ENCODE measurements around the gene MDM2.
"Not testable (repeated sequence)": the region's sequence is repeated elsewhere in the genome, so short reads cannot be mapped to it uniquely, and the experiment has no call there.

The MDM2 gene

DNA sequence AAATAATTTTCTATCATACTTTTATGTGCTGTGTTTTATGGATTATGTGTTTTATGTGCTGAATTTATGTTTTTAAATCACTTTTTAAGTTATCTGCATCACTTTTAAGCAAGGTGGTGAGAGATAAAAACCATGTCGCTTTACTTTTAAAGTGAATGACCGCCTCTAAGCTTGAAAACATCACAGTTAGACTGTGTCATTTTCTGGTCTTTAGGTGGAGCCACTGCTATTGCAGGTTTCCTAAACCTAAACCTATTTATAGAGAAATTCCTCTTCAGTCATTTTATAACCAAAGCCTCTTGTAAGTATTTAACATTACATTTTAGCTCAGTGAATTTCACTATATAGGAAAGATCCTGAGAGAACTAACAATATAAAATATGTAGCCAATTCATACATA lies 21.0 kb upstream of the MDM2 start:
- DNase-seq = no peak

DNA sequence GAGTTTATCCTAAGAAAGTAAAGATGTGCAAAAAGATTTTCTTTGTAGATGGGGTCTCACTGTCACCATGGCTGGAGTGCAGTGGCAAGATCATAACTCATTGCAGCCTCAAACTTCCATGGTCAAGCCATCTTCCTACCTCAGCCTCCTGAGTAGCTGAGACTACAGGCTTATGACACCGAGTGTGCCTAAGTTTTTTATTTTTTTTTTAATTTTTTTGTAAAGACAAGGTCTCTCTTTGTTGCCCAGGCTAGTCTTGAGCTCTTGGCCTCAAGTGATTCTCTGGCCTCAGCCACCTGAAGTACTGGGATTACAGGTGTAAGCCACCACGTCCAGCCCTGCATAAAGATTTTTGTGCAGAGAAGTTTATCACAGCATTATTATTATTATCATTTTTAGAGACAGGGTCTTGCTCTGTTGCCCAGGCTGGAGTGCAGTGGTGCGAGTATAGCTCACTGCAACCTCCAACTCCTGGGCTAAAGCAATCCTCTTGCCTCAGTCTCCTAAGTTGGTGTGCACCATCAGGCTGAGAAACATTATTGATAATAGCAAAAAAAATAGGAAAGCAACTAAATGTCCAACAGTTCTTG lies 19.3 kb upstream of the MDM2 start:
- no peak for DNase-seq

DNA sequence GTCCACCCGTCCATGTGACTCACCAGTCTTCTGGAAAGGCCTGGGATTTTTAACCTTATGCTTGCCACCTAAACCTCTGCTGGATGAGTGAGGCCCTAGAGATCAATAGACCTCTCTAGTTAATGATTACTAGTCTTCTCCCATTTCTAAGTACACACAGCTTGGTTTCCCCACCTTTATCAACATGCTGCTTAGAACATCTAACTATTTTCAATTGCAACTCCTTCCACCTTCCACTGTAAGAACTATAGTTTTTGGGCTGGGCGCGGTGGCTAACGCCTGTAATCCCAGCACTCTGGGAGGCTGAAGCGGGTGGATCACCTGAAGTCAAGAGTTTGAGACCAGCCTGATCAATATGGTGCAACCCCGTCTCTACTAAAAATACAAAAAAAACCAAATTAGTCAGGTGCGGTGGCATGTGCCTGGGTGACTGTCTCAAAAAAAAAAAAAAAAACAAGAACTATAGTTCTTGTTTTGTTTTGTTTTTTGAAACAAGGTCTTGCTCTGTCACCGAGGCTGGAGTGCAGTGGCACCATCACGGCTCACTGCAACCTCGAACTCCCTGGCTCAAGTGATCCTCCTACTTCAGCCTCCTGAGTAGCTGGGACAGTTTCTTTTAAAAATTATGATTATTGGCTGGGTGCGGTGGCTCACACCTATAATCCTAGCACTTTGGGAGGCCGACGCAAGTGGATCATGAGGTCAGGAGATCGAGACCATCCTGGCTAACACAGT lies 18.7 kb upstream of the MDM2 start:
- no peak for DNase-seq

DNA sequence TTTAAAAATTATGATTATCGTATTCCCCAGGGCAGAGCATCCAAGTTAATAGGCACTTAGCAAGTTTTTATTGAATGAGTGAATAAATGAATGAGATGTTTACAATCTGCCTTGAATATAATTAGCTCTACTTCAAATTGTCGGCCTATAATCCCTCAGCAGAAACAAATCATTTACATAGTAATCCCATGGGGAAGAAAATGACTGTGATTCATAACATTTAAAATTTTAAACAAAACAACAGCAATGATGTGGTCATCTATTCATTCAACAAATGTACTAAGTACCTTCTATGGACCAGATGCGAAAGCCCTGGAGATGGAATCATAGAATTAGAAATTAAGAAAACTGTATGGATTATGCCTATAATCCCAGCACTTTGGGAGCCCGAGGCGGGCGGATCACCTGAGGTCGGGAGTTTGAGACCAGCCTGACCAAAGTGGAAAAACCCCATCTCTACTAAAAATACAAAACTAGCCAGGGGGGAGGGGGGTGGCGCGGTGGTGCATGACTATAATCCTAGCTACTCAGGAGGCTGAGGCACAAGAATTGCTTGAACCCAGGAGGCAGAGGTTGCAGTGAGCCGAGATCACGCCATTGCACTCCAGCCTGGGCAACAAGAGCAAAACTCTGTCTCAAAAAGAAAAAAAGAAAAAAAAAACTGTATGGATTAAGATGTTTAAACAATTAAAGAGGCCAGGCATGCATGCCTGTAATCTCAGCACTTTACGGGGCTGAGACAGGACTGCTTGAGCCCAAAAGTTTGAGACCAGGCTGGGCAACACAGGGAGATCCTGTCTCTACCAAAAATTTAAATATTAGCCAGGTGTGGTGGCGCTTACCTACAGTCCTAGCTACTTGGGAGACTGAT lies 17.7 kb upstream of the MDM2 start:
- DNase-seq = no peak

DNA sequence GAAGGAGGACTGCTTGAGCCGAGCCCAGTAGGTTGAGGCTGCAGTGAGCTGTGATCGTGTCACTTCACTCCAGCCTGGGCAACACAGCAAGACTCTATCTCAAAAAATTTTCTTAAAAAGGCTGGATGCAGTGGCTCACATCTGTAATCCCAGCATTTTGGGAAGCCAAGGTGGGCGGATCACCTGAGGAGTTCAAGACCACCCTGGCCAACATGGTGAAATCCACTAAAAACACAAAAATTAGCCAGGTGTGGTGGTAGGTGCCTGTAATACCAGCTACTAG lies 17.1 kb upstream of the MDM2 start:
- DNase-seq = no peak

DNA sequence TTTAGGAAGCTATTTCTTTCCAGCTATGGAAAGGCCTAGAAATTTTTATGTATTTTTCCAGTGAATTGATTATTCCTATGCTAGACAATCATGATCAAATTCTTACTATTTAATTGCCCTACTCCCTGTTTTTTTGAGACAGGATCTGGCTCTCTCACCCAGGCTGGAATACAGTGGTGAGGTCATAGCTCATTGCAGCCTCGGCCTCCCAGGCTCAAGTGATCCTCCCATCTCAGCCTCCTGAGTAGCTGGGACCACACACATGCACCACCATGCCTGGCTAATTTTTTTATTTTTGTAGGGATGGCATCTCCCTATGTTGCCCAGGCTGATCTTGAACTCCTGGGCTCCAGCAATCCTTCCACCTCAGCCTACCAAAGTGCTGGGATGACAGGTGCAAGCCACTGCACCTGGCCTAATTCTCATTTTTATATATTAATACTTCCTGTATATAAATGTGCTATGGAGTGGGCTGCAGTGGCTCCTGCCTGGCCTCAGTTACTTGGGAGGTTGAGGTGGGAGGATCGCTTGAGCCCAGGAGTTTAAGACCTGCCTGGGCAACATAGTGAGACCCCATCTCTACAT lies 16.0 kb upstream of the MDM2 start:
- DNase-seq = no peak

DNA sequence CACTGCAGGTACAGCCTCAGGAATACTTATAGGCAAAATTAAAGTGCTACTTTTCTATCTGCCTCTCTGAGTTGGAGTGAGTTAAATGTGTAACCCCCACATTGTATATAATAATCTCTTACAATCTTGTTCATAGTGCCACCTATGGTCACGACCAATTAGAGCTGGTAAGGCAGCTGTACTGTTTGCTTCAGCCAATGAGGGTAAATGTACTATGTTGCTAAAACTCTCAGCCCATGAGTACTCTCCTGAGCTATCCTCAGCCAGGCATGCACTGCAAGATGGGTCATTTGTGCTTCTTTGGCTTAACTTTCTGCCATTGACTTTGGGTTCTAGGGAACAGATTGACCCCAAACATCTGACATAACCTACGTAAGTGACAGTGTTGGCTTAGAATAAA lies 15.0 kb upstream of the MDM2 start:
- peak in 1 of 2 experiments; percentile 59 for DNase-seq

DNA sequence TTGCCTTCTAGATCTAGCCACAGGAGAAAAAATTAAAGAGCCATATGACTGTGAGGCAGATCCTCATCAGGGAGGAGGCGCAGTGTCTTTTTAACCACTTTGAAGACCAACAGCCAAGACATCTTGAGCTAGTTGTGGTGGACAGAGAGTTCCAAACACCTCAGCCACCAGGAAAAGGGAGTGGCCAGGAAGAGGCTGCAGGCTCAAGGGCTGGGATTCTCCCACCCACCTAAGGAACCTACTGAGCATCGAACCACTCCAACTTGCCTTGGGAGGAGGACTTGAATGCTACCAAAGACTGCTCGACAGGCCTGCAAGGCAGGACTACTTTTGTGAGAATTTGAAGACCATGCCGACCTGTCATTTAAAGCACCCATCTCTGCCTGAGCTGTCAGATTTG lies 14.5 kb upstream of the MDM2 start:
- no peak for DNase-seq

DNA sequence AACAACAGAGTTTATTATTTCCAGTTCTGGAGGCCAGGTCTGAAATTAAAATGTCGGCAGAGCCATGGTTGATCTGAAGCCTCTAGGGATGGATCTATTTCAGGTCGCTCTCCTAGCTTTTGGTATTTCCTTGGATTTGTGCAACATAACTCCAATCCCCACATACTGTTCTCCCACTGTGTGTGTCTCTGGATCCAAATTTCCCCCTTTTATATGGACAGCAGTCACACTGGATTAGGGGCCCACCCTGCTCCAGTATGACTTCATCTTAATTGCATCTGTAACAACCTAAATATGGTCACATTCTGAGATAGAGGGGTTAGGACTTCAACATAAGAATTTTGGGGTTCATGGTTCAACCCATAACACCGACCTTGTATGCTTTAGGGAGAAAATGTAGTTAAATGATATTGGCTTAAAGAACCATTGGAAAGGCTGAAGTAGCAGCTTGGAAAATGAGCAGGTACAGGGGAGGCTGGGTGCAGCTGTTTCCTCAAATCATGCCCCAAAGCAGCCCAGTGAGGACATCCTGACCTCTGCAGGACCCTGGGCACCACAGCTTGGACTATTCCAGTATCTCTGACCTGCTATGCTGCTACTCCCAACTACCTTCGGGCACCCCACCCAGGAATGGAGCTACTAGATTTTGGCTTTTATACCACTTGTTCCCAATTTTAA lies 13.9 kb upstream of the MDM2 start:
- DNase-seq = no peak

DNA sequence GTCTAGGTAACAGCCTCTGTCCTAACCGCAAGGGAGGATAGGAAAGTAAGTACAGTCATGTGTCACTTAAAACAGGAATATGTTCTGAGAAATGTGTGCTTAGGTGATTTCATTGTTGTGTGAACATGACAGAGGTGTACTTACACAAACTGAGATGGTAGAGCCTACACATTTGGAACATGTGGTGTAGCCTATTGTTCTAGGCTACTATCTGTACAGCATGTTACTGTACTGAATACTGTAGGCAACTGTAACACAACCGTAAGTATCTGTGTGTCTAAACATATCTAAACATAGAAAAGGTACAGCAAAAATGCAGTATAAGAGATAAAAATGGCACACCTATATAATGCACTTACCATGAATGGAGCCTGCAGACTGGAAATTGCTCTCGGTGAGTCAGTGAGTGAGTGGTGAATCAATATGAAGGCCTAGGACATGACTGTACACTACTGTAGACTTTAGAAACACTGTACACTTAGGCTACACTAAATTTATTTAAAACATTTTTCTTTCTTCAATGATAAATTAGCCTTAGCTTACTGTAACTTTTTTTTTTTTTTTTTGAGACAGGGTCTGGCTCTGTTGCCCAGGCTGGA lies 13.2 kb upstream of the MDM2 start:
- no peak for DNase-seq

DNA sequence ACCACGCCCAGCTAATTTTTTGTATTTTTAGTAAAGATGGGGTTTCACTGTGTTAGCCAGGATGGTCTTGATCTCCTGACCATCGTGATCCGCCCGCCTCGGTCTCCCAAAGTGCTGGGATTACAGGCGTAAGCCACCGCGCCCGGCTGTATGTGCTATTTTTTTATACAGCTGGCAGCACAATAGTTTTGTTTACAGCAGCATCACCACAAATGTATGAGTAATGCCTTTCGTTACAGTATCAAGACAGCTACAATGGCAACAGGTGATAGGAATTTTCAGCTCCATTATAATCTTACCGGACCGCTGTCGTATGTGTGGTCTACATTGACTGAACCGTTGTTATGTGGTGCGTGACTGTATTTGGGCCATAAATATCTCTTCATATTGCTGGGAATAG lies 11.6 kb upstream of the MDM2 start:
- no peak for DNase-seq

DNA sequence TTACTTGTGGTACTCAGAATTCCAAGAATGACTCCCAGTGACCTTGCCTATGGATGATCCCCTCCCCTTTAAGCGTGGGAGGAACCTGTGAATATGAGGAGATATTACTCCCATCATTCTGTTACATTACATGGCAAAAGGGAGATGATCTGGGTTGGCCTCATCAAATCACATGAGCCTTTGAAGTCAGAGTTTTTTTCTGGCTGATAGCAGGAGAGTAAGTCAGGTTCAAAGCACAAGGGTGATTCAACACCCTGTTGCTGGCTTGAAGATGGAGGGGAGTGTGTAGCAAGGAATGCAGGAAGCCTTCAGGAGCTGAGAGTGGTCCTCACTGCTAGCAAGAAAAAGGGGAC lies 9.1 kb upstream of the MDM2 start:
- DNase-seq = no peak

DNA sequence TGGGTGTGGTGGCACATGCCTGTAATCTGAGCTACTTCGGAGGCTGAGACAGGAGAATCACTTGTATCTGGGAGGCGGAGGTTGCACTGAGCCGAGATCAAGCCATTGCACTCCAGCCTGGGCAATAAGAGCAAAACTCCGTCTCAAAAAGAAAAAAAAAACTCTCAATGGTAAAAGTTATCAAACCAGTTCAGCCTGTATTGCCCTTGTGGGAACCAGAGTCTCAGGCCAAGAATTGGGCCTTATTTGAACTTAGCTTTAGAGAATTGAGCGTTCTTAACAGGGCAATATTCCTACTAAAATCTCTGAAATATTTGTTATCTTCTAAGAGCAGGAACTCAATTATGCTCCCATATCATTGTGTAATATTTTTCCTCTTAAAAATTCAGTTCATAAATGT lies 7.7 kb upstream of the MDM2 start:
- no peak for DNase-seq

DNA sequence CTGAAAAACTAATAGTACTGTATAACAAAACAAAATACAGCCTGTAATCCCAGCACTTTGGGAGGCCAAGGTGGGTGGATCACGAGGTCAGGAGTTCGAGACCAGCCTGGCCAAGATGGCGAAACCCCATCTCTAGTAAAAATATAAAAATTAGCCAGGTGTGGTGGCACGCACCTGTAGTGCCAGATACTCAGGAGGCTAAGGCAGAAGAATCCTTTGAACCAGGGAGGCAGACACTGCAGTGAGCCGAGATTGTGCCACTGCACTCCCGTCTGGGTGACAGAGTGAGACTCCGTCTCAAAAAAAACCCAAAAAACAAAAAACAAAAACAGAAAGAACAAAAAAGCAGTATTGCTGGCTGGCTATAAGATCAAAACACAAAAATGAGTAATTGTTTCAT lies 6.9 kb upstream of the MDM2 start:
- DNase-seq = not testable (repeated sequence)

DNA sequence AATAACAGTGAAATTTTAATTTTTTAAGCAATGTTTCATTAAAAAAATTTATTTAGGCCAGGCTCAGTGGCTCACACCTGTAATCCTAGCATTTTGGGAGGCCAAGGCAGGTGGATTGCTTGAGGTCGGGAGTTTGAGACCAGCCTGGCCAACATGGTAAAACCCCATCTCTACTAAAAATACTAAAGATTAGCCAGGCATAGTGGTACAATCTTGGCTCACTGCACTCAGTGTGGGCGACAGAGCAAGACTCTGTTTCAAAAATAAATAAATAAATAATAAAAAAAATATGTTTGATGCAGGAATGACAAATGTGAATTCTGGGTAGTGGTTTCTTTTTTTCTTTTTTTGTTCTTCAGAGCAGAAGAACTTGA lies 5.6 kb upstream of the MDM2 start:
- not testable (repeated sequence) for DNase-seq

DNA sequence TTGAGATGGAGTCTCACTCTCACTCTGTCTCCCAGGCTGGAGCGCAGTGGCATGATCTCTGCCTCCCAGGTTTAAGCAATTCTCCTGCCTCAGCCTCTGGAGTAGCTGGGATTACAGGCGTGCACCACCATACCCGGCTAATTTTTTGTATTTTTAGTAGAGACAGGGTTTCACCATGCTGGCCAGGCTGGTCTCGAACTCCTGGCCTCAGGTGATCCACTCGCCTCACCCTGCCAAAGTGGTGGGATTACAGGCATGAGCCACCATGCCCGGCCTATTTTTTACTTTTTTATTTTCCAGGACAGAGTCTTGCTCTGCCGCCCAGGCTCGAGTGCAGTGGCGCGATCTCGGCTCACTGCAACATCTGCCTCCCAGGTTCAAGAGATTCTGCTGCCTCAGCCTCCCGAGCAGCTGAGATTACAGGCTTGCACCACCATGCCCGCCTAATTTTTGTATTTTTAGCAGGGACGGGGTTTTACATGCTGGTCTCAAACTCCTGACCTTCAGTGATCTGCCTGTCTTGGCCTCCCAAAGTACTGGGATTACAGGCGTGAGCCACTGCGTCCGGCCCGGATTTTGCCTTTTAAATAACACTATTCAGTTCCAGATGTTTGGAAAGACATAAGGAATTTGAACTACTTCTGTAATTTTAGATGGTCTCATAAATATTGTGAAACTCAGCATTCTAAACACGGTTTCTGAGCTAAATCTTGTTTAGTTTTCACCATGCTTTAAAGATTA lies 4.9 kb upstream of the MDM2 start:
- DNase-seq = not testable (repeated sequence)

DNA sequence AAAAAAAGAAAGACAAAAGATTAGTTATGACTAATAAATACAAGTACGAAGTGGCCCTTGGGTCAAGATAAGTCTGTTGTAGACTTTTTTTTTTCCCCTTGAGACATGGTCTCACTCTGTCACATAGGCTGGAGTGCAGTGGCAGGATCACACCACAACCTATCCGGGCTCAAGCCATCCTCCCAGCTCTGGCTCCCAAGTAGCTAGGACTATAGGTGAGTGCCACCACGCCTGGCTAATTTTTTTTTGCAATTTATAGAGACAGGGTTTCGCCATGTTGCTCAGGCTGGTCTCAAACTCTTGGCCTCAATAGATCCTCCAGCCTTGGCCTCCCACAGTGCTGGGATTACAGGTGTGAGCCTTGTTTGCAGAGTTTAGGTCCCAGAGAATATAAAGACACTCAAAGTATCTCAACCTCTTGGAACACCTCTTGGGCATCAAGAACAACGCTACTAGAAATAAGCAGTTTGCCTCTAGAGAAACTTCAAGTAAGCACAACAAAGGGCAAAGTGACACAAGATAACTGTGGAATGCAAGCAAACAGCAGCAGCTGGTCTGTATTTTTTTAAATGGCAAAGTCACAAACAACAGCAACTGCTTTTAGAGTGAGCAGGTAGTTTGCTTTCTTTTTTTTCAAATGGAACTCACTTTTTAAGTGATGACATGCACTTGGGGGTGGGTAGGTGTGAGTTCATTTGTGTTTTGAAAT lies 3.9 kb upstream of the MDM2 start:
- DNase-seq = no peak

DNA sequence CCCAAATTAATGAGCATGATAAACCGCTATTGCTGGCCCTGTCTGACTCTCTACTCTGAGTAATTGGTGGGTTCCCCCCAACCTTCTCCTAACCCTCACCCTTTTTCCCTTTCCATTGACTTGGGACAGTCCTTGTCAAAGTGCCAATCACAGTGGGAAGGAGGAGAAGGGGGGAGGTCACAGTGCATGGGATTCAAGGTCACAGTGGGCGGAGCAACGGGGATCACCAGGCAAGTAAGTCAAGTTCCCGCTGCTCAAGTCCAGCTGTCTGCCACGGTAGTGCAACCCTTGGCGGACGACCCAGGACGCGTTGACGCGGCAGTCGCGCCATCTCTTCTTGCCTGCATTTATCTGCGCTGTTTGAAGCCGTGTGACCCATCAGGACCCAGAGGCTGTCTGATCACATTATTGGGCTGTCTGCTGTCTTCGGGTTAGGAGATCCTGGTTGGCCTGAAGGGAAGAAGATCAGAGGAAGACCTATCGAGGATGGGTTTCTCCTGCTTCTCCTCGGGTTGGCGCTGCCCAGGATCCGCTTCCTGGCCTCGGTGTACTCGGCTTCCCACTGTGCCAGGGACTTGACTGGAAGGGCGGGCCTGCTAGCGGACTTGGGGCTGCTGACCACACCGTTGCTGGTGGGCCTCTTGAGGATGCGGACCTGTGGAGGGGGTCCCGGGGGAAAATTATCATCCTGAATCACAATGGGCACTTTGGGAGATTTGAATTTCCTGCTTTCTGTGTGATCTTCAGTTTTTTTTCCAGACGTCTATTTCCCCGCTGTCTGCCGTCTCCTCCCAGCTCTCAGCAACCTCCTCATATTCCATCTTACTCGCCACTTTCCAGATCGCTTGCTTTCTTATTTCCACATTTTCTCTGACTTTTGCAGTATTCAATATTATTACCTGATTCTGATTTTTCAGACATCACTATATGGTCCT lies 3.1 kb upstream of the MDM2 start:
- no peak for DNase-seq

DNA sequence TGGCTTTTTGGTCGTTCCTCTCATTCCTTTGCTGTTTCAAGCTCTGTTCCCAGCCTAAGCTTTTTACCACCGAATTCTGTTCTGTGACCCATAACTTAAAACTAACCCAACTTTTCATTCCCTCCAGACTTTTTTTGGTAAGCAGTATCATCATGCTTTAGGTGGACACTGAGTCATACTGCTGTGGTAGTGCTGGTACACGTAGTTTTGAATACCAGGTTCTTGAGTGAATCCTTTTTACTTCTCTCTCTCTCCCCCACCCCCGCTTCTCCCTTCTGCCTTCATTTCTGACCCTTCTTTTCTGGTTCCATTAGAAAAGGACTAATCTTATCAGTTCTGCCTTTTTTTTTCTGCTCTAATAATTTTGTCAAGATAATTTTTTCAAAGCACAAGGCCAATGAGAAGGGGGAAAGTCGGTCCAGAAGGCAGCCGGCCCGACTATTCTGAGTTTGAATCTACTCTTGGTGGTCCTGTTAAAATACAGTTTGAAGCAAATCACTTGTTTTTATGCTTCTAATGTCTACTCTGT lies 2.3 kb upstream of the MDM2 start:
- DNase-seq = no peak
